Measurements from ENCODE around the gene MOB3A.

The MOB3A gene

DNA sequence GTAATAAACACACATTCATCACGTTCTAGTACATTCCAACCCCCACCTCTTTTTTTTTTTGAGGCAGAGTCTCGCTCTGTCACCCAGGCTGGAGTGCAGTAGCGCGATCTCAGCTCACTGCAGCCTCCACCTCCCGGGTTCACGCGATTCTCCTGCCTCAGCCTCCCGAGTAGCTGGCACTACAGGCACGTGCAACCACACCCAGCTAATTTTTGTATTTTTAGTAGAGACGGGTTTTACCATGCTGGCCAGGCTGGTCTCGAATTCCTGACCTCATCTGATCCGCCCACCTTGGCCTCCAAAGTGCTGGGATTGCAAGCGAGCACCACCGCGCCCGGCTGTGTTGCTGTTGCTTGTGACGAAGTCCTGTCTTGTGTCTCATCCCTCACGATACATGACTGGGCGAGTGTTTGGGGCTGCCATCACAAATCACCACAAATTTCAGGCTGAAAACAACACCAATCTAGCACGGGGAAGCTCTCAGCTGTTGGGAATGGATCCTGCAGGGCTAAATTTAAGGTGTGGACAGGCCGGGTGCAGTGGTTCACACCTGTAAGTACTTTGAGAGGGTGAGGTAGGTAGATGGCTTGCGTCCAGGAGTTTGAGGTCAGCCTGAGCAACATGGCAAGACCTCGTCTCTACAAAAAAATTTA, 15.7 kb downstream of the MOB3A start:
- H3K36me3 ChIP-seq (ENCODE audit: control insufficient read depth, insufficient read depth, low read length) = peaks cover 7% of the 10 kb centered on the region; the same call in 1 of the 2 replicates

DNA sequence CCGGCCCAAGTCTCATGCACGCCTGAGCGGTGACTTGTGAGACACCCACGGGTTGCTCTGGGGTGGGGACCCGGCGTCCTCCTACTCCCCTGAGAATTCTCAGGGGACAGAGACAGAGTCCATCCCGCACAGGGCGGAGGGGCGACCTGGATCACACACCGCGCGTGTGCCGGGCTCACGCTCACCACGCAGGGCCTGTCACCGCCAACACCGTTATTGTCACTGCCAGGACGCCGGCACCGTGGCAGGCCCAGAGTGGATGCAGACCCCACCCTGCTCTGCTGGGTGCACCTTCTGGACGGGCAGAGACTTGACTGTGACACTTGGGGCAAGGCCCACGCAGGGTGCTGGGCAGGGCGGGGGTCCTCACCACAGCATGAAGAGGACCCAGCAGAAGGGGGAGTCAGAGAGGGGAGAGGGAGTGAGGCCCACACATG, 16.2 kb downstream of the MOB3A start:
- no CpG with 5 or more reads among the region's 23 CpGs for WGBS (ENCODE audit: insufficient coverage, insufficient read length)
- no peak for DNase-seq (ENCODE audit: low read depth, low spot score)
- H3K27me3 ChIP-seq (ENCODE audit: control insufficient read depth, insufficient read depth, low read length) = no peaks in the 10 kb centered on the region
- peaks cover 7% of the 10 kb centered on the region; the same call in 1 of the 2 replicates for H3K36me3 ChIP-seq (ENCODE audit: control insufficient read depth, insufficient read depth, low read length)
- H3K4me1 ChIP-seq (ENCODE audit: control insufficient read depth, insufficient read depth, low read length) = no peaks in the 10 kb centered on the region
- no peak overlapping the region for H3K4me3 ChIP-seq (ENCODE audit: low read length)
- no peak overlapping the region for H3K27ac ChIP-seq (ENCODE audit: low read length)
- no peaks in the 10 kb centered on the region for H3K9me3 ChIP-seq (ENCODE audit: control insufficient read depth, insufficient read depth, low read length)

More for the DNA sequence above, 15.7 kb downstream of the MOB3A start:
- no peak for DNase-seq (ENCODE audit: low read depth, low spot score)
- H3K27me3 ChIP-seq (ENCODE audit: control insufficient read depth, insufficient read depth, low read length) = no peaks in the 10 kb centered on the region
- no peaks in the 10 kb centered on the region for H3K4me1 ChIP-seq (ENCODE audit: control insufficient read depth, insufficient read depth, low read length)
- H3K4me3 ChIP-seq (ENCODE audit: low read length) = no peak overlapping the region
- H3K27ac ChIP-seq (ENCODE audit: low read length) = no peak overlapping the region
- H3K9me3 ChIP-seq (ENCODE audit: control insufficient read depth, insufficient read depth, low read length) = no peaks in the 10 kb centered on the region
- no CpG with 5 or more reads among the region's 23 CpGs for WGBS (ENCODE audit: insufficient coverage, insufficient read length)

DNA sequence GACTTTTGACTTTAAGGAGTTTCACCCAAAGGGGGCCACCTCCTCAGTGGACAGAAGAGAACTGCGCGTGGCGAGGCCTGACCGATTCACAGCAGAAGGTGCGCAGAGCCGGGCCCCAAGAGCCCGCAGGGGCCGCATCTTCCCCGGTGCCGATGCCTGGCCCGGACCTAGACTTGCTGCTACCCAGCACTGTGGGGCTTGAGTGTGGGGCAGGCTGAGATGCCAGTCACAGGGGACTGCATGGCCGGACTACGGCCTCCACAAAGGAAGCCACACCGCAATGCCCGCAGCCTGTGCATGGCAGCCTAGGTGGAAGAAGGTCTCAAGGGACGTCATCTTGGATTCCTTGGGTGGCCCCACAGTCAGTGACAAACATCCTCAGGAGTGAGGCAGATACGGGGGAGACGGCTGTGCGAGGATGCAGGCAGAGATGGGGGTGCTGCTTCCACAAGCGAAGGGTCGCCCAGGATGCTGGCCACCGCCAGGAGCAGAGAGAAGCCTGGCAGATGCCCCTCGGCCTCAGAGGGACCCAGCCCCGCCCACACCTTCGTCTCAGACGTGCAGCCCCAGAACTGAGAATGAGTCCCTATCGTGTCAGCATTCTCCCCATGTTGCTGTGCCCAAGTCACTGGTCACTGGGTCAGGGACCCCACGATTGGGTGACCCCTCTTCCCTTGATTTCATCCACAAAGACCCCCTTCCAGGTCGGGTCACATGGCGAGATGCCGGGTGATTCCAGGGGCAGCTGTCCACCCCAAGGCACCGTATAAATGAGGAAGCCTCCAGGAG, 16.9 kb downstream of the MOB3A start:
- no peaks in the 10 kb centered on the region for H3K4me1 ChIP-seq (ENCODE audit: control insufficient read depth, insufficient read depth, low read length)
- no peaks in the 10 kb centered on the region for H3K27me3 ChIP-seq (ENCODE audit: control insufficient read depth, insufficient read depth, low read length)
- WGBS (ENCODE audit: insufficient coverage, insufficient read length) = no CpG with 5 or more reads among the region's 32 CpGs
- H3K9me3 ChIP-seq (ENCODE audit: control insufficient read depth, insufficient read depth, low read length) = no peaks in the 10 kb centered on the region
- no peak overlapping the region for H3K4me3 ChIP-seq (ENCODE audit: low read length)
- H3K27ac ChIP-seq (ENCODE audit: low read length) = no peak overlapping the region
- no peak for DNase-seq (ENCODE audit: low read depth, low spot score)
- peaks cover 7% of the 10 kb centered on the region; the same call in 1 of the 2 replicates for H3K36me3 ChIP-seq (ENCODE audit: control insufficient read depth, insufficient read depth, low read length)

GRCh38 chr19:2077833-2078619, 18.1 kb downstream of the MOB3A start:
- no peaks in the 10 kb centered on the region for H3K4me1 ChIP-seq (ENCODE audit: control insufficient read depth, insufficient read depth, low read length)
- H3K27me3 ChIP-seq (ENCODE audit: control insufficient read depth, insufficient read depth, low read length) = no peaks in the 10 kb centered on the region
- H3K4me3 ChIP-seq (ENCODE audit: low read length) = no peak overlapping the region
- no peak for DNase-seq (ENCODE audit: low read depth, low spot score)
- WGBS (ENCODE audit: insufficient coverage, insufficient read length) = no CpG with 5 or more reads among the region's 44 CpGs
- H3K36me3 ChIP-seq (ENCODE audit: control insufficient read depth, insufficient read depth, low read length) = peaks cover 3% of the 10 kb centered on the region; the same call in 1 of the 2 replicates
- H3K9me3 ChIP-seq (ENCODE audit: control insufficient read depth, insufficient read depth, low read length) = no peaks in the 10 kb centered on the region
- no peak overlapping the region for H3K27ac ChIP-seq (ENCODE audit: low read length)

DNA sequence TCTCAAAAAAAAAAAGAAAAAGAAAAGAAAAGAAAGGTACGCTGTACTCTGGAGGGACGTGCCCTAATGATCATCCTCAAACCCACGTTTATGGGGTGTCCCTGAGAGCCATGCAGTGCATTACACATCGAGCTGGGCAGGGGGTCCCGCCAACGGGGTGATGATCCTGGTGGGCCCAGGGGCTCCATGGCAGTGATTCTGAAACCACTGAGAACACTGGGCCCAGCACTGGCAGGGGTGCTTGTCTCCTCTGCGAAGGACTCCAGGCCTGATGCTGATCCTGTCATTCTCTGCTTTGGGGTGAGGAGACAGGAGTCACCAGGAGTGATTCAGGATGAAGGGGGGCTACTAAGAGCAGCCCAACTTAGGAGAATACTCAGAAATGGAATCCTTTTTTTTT, 18.7 kb downstream of the MOB3A start:
- H3K27ac ChIP-seq (ENCODE audit: low read length) = no peak overlapping the region
- WGBS (ENCODE audit: insufficient coverage, insufficient read length) = no CpG with 5 or more reads among the region's 7 CpGs
- no peak overlapping the region for H3K4me3 ChIP-seq (ENCODE audit: low read length)
- no peak for DNase-seq (ENCODE audit: low read depth, low spot score)
- H3K27me3 ChIP-seq (ENCODE audit: control insufficient read depth, insufficient read depth, low read length) = no peaks in the 10 kb centered on the region
- H3K36me3 ChIP-seq (ENCODE audit: control insufficient read depth, insufficient read depth, low read length) = peaks cover 3% of the 10 kb centered on the region; the same call in 1 of the 2 replicates
- H3K4me1 ChIP-seq (ENCODE audit: control insufficient read depth, insufficient read depth, low read length) = no peaks in the 10 kb centered on the region
- no peaks in the 10 kb centered on the region for H3K9me3 ChIP-seq (ENCODE audit: control insufficient read depth, insufficient read depth, low read length)

- no peak overlapping the region for H3K4me3 ChIP-seq (ENCODE audit: low read length)
- H3K27ac ChIP-seq (ENCODE audit: low read length) = no peak overlapping the region
- no peak for DNase-seq (ENCODE audit: low read depth, low spot score)
- no peaks in the 10 kb centered on the region for H3K4me1 ChIP-seq (ENCODE audit: control insufficient read depth, insufficient read depth, low read length)
- H3K27me3 ChIP-seq (ENCODE audit: control insufficient read depth, insufficient read depth, low read length) = no peaks in the 10 kb centered on the region
- no CpG with 5 or more reads among the region's 32 CpGs for WGBS (ENCODE audit: insufficient coverage, insufficient read length)
- H3K9me3 ChIP-seq (ENCODE audit: control insufficient read depth, insufficient read depth, low read length) = no peaks in the 10 kb centered on the region
- peaks cover 3% of the 10 kb centered on the region; the same call in 1 of the 2 replicates for H3K36me3 ChIP-seq (ENCODE audit: control insufficient read depth, insufficient read depth, low read length)
These were observed 19.6 kb downstream of the MOB3A start for GRCh38 chr19:2076526-2076944.

DNA sequence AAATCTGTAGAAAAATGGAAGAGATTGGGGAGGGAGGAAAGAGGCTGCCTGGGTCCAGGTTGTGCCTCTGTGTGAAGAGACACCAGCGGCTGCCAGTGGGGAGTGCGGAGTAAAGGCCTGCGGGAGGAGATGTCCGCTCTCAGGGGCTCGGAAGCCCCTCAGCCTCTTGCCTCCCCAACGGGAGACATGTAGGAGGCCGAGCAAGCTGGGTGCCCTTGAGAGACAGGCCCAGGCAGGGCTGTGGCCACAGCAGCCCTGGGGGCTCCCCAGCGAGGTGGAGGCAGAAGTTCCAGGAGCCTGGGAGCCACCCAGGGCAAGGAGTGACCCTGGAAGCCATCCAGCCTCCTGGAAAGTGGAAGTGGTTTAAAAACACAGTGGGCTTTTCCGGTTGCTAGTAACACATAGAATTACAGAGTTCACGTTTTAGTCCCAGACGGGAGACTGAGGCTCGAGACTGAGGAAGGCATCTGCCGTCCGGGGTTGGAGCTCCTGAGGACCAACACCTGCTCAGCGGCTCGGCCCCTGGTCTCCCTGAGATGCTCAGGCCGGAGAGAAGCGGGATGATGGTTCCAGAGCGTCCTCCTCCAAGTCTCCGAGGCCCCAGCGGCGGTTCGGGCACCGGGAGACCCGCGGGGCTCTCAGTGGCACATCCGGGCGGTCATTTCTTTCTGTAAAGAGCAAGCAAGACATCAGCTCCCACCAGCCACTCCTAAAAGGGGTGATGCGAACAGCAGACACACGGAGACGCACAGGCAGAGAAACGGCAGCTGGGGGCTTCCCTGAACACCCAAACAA, 23.2 kb downstream of the MOB3A start:
- WGBS (ENCODE audit: insufficient coverage, insufficient read length) = no CpG with 5 or more reads among the region's 32 CpGs
- no peak for DNase-seq (ENCODE audit: low read depth, low spot score)
- no peak overlapping the region for H3K27ac ChIP-seq (ENCODE audit: low read length)
- no peaks in the 10 kb centered on the region for H3K9me3 ChIP-seq (ENCODE audit: control insufficient read depth, insufficient read depth, low read length)
- H3K4me1 ChIP-seq (ENCODE audit: control insufficient read depth, insufficient read depth, low read length) = no peaks in the 10 kb centered on the region
- no peak overlapping the region for H3K4me3 ChIP-seq (ENCODE audit: low read length)
- no peaks in the 10 kb centered on the region for H3K36me3 ChIP-seq (ENCODE audit: control insufficient read depth, insufficient read depth, low read length)
- H3K27me3 ChIP-seq (ENCODE audit: control insufficient read depth, insufficient read depth, low read length) = no peaks in the 10 kb centered on the region

DNA sequence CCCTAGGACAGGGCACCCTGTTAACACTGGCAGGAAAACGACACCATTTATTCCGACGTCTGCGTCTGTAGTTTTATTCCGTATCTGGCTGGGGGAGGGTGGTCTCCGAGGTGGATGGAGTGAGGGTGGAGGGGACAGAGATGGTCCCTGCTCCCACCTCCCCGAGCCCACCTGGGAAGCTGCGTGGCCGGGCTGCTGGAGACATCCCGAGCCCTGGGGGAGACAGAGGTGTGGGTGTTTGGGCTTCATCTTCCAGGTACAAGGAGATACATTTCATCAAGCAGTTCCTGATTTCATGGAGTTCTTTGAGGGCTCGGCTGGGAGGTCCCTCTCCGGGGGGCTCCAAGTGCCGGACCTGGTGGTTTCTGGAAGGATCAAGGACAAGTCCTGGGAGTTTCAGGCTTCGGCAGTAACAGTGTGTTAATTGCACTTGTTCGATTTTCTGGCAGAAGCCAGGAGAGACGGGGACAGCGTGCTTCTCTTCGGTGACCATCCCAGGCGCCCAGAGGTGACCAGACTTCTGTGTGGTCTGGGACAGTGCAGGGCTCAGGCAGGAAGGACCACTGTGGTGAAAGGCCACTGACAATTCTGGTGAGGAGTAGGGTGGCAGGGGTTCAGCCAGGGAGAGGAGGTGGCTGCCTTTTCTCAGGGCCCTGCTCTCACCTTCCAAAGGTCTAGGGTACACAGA, 25.0 kb downstream of the MOB3A start:
- Histone ChIP-seq H3K9me3 (ENCODE audit: control insufficient read depth, insufficient read depth, low read length) (no peaks in the 10 kb centered on the region), H3K27me3 (ENCODE audit: control insufficient read depth, insufficient read depth, low read length) (no peaks in the 10 kb centered on the region), H3K27ac (ENCODE audit: low read length) (no peak overlapping the region), H3K4me3 (ENCODE audit: low read length) (no peak overlapping the region), H3K4me1 (ENCODE audit: control insufficient read depth, insufficient read depth, low read length) (no peaks in the 10 kb centered on the region), H3K36me3 (ENCODE audit: control insufficient read depth, insufficient read depth, low read length) (no peaks in the 10 kb centered on the region)
- no CpG with 5 or more reads among the region's 19 CpGs for WGBS (ENCODE audit: insufficient coverage, insufficient read length)
- DNase-seq (ENCODE audit: low read depth, low spot score) = no peak

DNA sequence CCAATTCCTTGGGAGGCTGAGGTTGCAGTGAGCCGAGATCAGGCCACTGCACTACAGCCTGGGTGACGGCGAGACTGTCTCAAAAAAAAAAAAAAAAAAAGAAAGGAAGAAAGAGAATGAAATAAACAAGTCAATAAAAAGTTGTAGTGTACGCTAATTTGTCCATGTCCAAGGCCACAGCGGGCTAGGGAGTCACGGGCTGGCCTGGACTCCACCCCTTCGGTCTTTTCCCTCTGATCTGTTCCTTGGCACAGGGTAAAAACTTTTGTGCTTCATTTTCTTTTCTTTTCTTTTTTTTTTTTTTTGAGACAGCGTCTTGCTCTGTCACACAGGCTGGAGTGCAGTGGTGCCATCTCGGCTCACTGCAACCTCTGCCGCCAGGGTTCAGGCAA, 25.7 kb downstream of the MOB3A start:
- WGBS (ENCODE audit: insufficient coverage, insufficient read length) = no CpG with 5 or more reads among the region's 10 CpGs
- no peak for DNase-seq (ENCODE audit: low read depth, low spot score)
- no peaks in the 10 kb centered on the region for H3K4me1 ChIP-seq (ENCODE audit: control insufficient read depth, insufficient read depth, low read length)
- no peaks in the 10 kb centered on the region for H3K9me3 ChIP-seq (ENCODE audit: control insufficient read depth, insufficient read depth, low read length)
- no peak overlapping the region for H3K4me3 ChIP-seq (ENCODE audit: low read length)
- no peaks in the 10 kb centered on the region for H3K27me3 ChIP-seq (ENCODE audit: control insufficient read depth, insufficient read depth, low read length)
- no peaks in the 10 kb centered on the region for H3K36me3 ChIP-seq (ENCODE audit: control insufficient read depth, insufficient read depth, low read length)
- H3K27ac ChIP-seq (ENCODE audit: low read length) = no peak overlapping the region

All from iPS DF 6.9 (cell line).